IMR-90 (cell line): Measurements from ENCODE around the gene RIN1. TPM values are rescaled to one million over a fixed set of nuclear protein-coding genes. Genes with fewer than 3 reads are reported as not detected.

Experiments
- ATAC-seq: fragments of 200-7000 bp; cut with Tn5 transposase; 2 replicates; pipeline ENCODE4 v1.9.1; 2020; ENCODE audit warnings: low read depth, mild to moderate bottlenecking, moderate library complexity
- BruUV-seq: library from RNA; stranded (reverse); fragments of 400-500 nt; replicated peaks from 2 replicates; lab custom pipeline; 2021; lab: Mats Ljungman, UMichigan
- CTCF ChIA-PET: fragments of 300-600 bp; formaldehyde crosslinking; extraction: SDS; loops from one replicate; lab custom pipeline; 2021; ENCODE audit warnings: antibody characterized with exemption; lab: Yijun Ruan, JAX
- POLR2A ChIA-PET: fragments of 300-600 bp; sonication (Branson Sonifier 250); formaldehyde crosslinking; loops from one replicate; lab custom pipeline; 2022; ENCODE audit warnings: antibody characterized with exemption; ENCODE audit not compliant: unreplicated experiment; lab: Charles Lee
- DNase-seq: peaks from one replicate; pipeline ENCODE4 v3.0.0; 2013
- H2AFZ ChIP-seq: replicated peaks from 2 replicates; pipeline ENCODE3; 2013; ENCODE audit warnings: low read length, mild to moderate bottlenecking; ENCODE audit not compliant: poor library complexity
- H2AK5ac ChIP-seq: 2 replicates; pipeline ENCODE4 v1.6.1; 2013; ENCODE audit warnings: low read depth, low read length, inconsistent platforms
- H2AK9ac ChIP-seq: replicated peaks from 2 replicates; pipeline ENCODE3; 2013; ENCODE audit warnings: mild to moderate bottlenecking, low read depth, low read length, moderate library complexity; ENCODE audit not compliant: poor library complexity
- H2BK120ac ChIP-seq: 2 replicates; pipeline ENCODE4 v1.6.1; 2013; ENCODE audit warnings: low read depth, low read length, inconsistent platforms
- H2BK15ac ChIP-seq: 3 replicates; pipeline ENCODE4 v1.6.1; 2013; ENCODE audit warnings: low read depth, low read length, inconsistent platforms
- H2BK20ac ChIP-seq: 2 replicates; pipeline ENCODE4 v1.6.1; 2013; ENCODE audit warnings: low read depth, mild to moderate bottlenecking, inconsistent platforms, low read length, moderate library complexity
- H2BK5ac ChIP-seq: 2 replicates; pipeline ENCODE4 v1.6.1; 2013; ENCODE audit warnings: mild to moderate bottlenecking, low read depth, low read length, inconsistent platforms; ENCODE audit not compliant: poor library complexity, severe bottlenecking
- H3K14ac ChIP-seq: replicated peaks from 2 replicates; pipeline ENCODE4 v1.6.1; 2013; ENCODE audit warnings: low read depth, low read length, inconsistent platforms
- H3K18ac ChIP-seq: 2 replicates; pipeline ENCODE4 v1.6.1; 2013; ENCODE audit warnings: low read depth, low read length, control low read depth
- H3K23ac ChIP-seq: 2 replicates; pipeline ENCODE4 v1.6.1; 2013; ENCODE audit warnings: low read depth, low read length, inconsistent platforms
- H3K27ac ChIP-seq: 2 replicates; pipeline ENCODE4 v1.5.1; 2013; ENCODE audit warnings: mild to moderate bottlenecking, control low read depth, low read length; ENCODE audit not compliant: insufficient read depth
- H3K27me3 ChIP-seq: 2 replicates; pipeline ENCODE4 v1.6.1; 2013; ENCODE audit warnings: low read length; ENCODE audit not compliant: control insufficient read depth, insufficient read depth
- H3K36me3 ChIP-seq: 2 replicates; pipeline ENCODE4 v1.6.1; 2013; ENCODE audit warnings: low read length, mixed read lengths; ENCODE audit not compliant: control insufficient read depth, insufficient read depth
- H3K4ac ChIP-seq: 2 replicates; pipeline ENCODE4 v1.6.1; 2013; ENCODE audit warnings: low read depth, low read length, inconsistent platforms
- H3K4me1 ChIP-seq: 2 replicates; pipeline ENCODE4 v1.6.1; 2013; ENCODE audit warnings: low read length, mixed read lengths; ENCODE audit not compliant: control insufficient read depth, insufficient read depth
- H3K4me2 ChIP-seq: 2 replicates; pipeline ENCODE4 v1.6.1; 2013; ENCODE audit warnings: low read depth, mild to moderate bottlenecking, control low read depth, low read length, moderate library complexity
- H3K4me3 ChIP-seq: 2 replicates; pipeline ENCODE4 v1.5.1; 2013; ENCODE audit warnings: low read depth, mild to moderate bottlenecking, control low read depth, low read length, moderate library complexity; ENCODE audit not compliant: insufficient read depth
- H3K56ac ChIP-seq: 2 replicates; pipeline ENCODE4 v1.6.1; 2013; ENCODE audit warnings: low read length, inconsistent platforms; ENCODE audit not compliant: insufficient read depth; ENCODE audit errors: extremely low read depth
- H3K79me1 ChIP-seq, 2 experiments: 2 replicates each; pipeline ENCODE4 v1.6.1; 2013; ENCODE audit warnings: low read length in 2 of 2, inconsistent platforms in 1 of 2, low read depth in 1 of 2
- H3K9ac ChIP-seq: 2 replicates; pipeline ENCODE4 v1.6.1; 2013; ENCODE audit warnings: low read depth, low read length, control low read depth
- H3K9me1 ChIP-seq: 2 replicates; pipeline ENCODE4 v1.6.1; 2013; ENCODE audit warnings: low read length, inconsistent platforms; ENCODE audit not compliant: insufficient read depth
- H3K9me3 ChIP-seq: 2 replicates; pipeline ENCODE4 v1.6.1; 2013; ENCODE audit warnings: low read length; ENCODE audit not compliant: control insufficient read depth, insufficient read depth
- H4K20me1 ChIP-seq: 2 replicates; pipeline ENCODE4 v1.6.1; 2013; ENCODE audit warnings: low read length, inconsistent platforms; ENCODE audit not compliant: insufficient read depth
- H4K5ac ChIP-seq: 2 replicates; pipeline ENCODE4 v1.6.1; 2013; ENCODE audit warnings: mild to moderate bottlenecking, low read depth, low read length, control low read depth
- H4K8ac ChIP-seq, 2 experiments: 2 replicates each; pipeline ENCODE4 v1.6.1; 2013; ENCODE audit warnings: low read depth in 2 of 2, low read length in 2 of 2, control low read depth in 1 of 2, inconsistent platforms in 1 of 2
- H4K91ac ChIP-seq: 2 replicates; pipeline ENCODE4 v1.6.1; 2013; ENCODE audit warnings: low read depth, low read length, inconsistent platforms; ENCODE audit not compliant: insufficient read depth
- CEBPB ChIP-seq: IDR thresholded peaks from 2 replicates; pipeline ENCODE4 v1.6.1; 2012; ENCODE audit warnings: low read depth, low read length, improper control_type of control experiment
- ELK1 ChIP-seq: fragments of 150-350 bp; IDR thresholded peaks from 2 replicates; pipeline ENCODE4 v1.6.1; 2016; ENCODE audit warnings: low read depth, mild to moderate bottlenecking, low read length, moderate library complexity, borderline replicate concordance
- MAZ ChIP-seq: IDR thresholded peaks from 2 replicates; pipeline ENCODE4 v1.6.1; 2012; ENCODE audit warnings: low read depth, mild to moderate bottlenecking, low read length, improper control_type of control experiment, moderate library complexity, borderline replicate concordance
- POLR2A ChIP-seq: IDR thresholded peaks from 2 replicates; pipeline ENCODE4 v1.6.1; 2012; ENCODE audit warnings: mild to moderate bottlenecking, low read depth, low read length
- WGBS, 2 experiments: methylation state at CpG; one replicate each; pipeline versions ENCODE4 v1.1.5 to v1.1.7; 2013; ENCODE audit warnings: missing lambda C conversion rate in 2 of 2; ENCODE audit not compliant: insufficient read length in 1 of 2; ENCODE audit errors: extremely low coverage in 2 of 2; 5-methylcytosine and 5-hydroxymethylcytosine counted together
- dilution Hi-C: fragments of 300-500 bp; cut with HindIII; formaldehyde crosslinking; loops from one replicate; pipeline ENCODE4 v1.14.3; 2018; ENCODE audit warnings: low sequenced_read_pairs; ENCODE audit not compliant: unreplicated experiment
- in situ Hi-C: fragments of 300-500 bp; cut with MboI; formaldehyde crosslinking; loops from 3 replicates; pipeline ENCODE4 v1.14.3; 2019; ENCODE audit warnings: low sequenced_read_pairs, inconsistent platforms, mixed read lengths
- intact Hi-C: fragments of 100-400 bp; cut with micrococcal nuclease; formaldehyde crosslinking; loops from 2 replicates; pipeline ENCODE4 v1.10.0; 2022
- polyA plus RNA-seq, 3 experiments: library from polyadenylated mRNA; depleted of rRNA; stranded (reverse); fragments of >200 nt; gene quantifications; 2 replicates each; pipeline ENCODE4 v1.2.3, GENCODE V29; 2012; ENCODE audit warnings: low replicate concordance in 1 of 3
- total RNA-seq: library from RNA; depleted of rRNA; stranded (reverse); fragments of >200 nt; gene quantifications from 2 replicates; pipeline ENCODE4 v1.2.3, GENCODE V29; 2012

RIN1 gene
- total and polyA plus RNA-seq, 2 of the 4 experiments (the other 2 are of a cell fraction) = 9.9 to 20.8 TPM

DNA sequence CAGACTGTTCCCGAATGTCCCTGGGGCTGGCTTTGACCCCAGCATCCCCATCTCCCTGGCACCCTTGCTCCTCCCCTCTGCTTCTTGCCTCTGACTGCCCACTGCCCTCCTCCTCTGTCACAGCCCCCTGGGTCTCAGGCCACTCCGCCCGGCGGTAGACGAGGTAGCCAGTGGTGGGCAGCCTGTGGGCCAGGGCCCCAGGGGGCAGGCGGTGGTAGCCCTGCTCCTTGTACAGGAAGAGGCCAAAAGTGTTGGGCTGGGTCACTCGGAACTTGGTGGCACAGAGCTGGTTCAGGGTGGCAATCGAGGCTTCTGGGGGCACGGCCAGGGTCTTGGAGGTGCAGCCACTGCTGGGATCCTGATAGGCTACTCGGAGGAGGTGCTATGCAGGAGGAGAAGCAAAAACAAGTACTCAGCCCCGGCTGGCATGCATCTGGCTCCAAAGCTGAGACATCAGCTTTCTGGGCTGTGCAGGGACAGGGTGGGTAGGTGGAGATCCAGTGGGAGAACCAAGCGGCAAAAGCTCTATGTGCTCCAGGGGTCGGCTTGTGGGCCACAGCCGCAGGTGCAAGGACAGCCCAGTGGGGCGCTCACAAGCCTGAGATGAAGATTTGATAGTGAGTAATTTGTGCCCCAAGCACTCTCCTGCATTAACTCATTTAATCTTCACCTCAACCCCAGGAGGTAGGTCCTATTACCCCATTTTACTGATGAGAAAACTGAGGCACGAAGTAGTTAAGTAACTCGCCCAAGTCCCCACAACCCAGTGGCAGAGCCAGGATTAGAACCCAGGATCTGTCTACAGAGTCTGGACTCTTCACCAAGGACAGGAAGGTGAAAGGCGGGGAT, 3.6 kb downstream of the RIN1 start:
- H4K91ac ChIP-seq = no peak overlapping the region
- no peak overlapping the region for H2BK5ac ChIP-seq
- H3K4me1 ChIP-seq = peaks cover 28% of the 10 kb centered on the region
- peaks cover 18% of the 10 kb centered on the region for H4K20me1 ChIP-seq
- no peak overlapping the region for H3K9ac ChIP-seq
- no peak overlapping the region for H2AK9ac ChIP-seq
- DNase-seq (no peak), ATAC-seq (no peak)
- H3K27ac ChIP-seq = no peak overlapping the region
- intact Hi-C loops = no loop called here
- H3K14ac ChIP-seq = no peak overlapping the region
- H2AK5ac ChIP-seq = no peak overlapping the region
- H3K4me2 ChIP-seq = no peak overlapping the region
- WGBS, 2 experiments = 90% methylated on average over 6 of the region's 18 CpGs; no CpG with 5 or more reads in 1 of the 2 experiments
- BruUV-seq = no TSS peak
- no peak overlapping the region for H3K4ac ChIP-seq
- H3K23ac ChIP-seq = no peak overlapping the region
- H4K8ac ChIP-seq = no peak overlapping the region
- peaks cover 5 to 45% of the 10 kb centered on the region in 2 experiments for H3K79me1 ChIP-seq
- H2BK120ac ChIP-seq = no peak overlapping the region
- H3K27me3 ChIP-seq = no peaks in the 10 kb centered on the region
- TF ChIP-seq ELK1 (no peak), MAZ (no peak), CEBPB (no peak), POLR2A (no peak)
- ChIA-PET CTCF (no interaction called here), POLR2A (interaction anchor here (1.2 kb wide), 1 partner anchor 16 kb away, joined by 6 read pairs; the partner anchor contains the start of gene CD248)
- dilution Hi-C loops = no loop called here
- in situ Hi-C loops = no loop called here
- H2AFZ ChIP-seq = no peak overlapping the region
- H4K5ac ChIP-seq = no peak overlapping the region
- no peak overlapping the region for H3K4me3 ChIP-seq
- H3K36me3 ChIP-seq = peaks cover 21% of the 10 kb centered on the region
- H3K9me3 ChIP-seq = no peaks in the 10 kb centered on the region
- H2BK20ac ChIP-seq = no peak overlapping the region
- no peak overlapping the region for H3K18ac ChIP-seq
- no peak overlapping the region for H2BK15ac ChIP-seq
- H3K9me1 ChIP-seq = peaks cover 5% of the 10 kb centered on the region
- H3K56ac ChIP-seq = no peak overlapping the region
